Osteocyte (in vitro differentiated cells): ENCODE results near the gene SYNE1. TPM values are rescaled to one million over a fixed set of nuclear protein-coding genes. Genes with fewer than 3 reads are reported as not detected.

ENCODE experiments used
- DNase-seq: peaks from one replicate; pipeline ENCODE4 v3.0.0; 2021; ENCODE audit warnings: mixed read lengths; ENCODE audit not compliant: unreplicated experiment; ENCODE audit errors: extremely low spot score
- H3K27ac Mint-ChIP-seq: one replicate; pipeline ENCODE4 v1.8.0; 2021; ENCODE audit warnings: mild to moderate bottlenecking, mixed read lengths; ENCODE audit not compliant: unreplicated experiment
- H3K27me3 Mint-ChIP-seq: one replicate; pipeline ENCODE4 v1.8.0; 2021; ENCODE audit warnings: mixed read lengths; ENCODE audit not compliant: unreplicated experiment
- H3K36me3 Mint-ChIP-seq: one replicate; pipeline ENCODE4 v1.8.0; 2021; ENCODE audit warnings: mixed read lengths; ENCODE audit not compliant: unreplicated experiment
- H3K4me1 Mint-ChIP-seq: one replicate; pipeline ENCODE4 v1.8.0; 2021; ENCODE audit warnings: mixed read lengths; ENCODE audit not compliant: unreplicated experiment
- H3K4me3 Mint-ChIP-seq: one replicate; pipeline ENCODE4 v1.8.0; 2021; ENCODE audit warnings: mild to moderate bottlenecking, moderate library complexity, mixed read lengths; ENCODE audit not compliant: unreplicated experiment
- H3K9me3 Mint-ChIP-seq: one replicate; pipeline ENCODE4 v1.8.0; 2021; ENCODE audit warnings: mixed read lengths; ENCODE audit not compliant: unreplicated experiment
- CTCF ChIP-seq: fragments of 200-600 bp; sonication (generic); IDR thresholded peaks from 2 replicates; pipeline ENCODE4 v1.5.0; 2021; ENCODE audit warnings: antibody characterized with exemption, mild to moderate bottlenecking, moderate library complexity
- total RNA-seq: library from RNA; stranded (reverse); gene quantifications from 2 replicates; pipeline ENCODE4 v1.2.1, GENCODE V29; 2021

Gene SYNE1
- total RNA-seq, 1 donor from 2014 or later = 130 TPM

GRCh38 chr6:152265651-152266050 is 371.5 kb downstream of the SYNE1 start:
- no peak for DNase-seq
- no peak overlapping the region for H3K4me3 Mint-ChIP-seq
- peaks cover 11% of the 10 kb centered on the region for H3K4me1 Mint-ChIP-seq
- no peak overlapping the region for H3K27ac Mint-ChIP-seq
- H3K27me3 Mint-ChIP-seq = no peaks in the 10 kb centered on the region
- H3K36me3 Mint-ChIP-seq = peaks cover 13% of the 10 kb centered on the region
- H3K9me3 Mint-ChIP-seq = no peaks in the 10 kb centered on the region
- TF ChIP-seq CTCF = no peak

GRCh38 chr6:152263582-152263981 is 373.6 kb downstream of the SYNE1 start:
- no peak overlapping the region for H3K27ac Mint-ChIP-seq
- no peak for TF ChIP-seq CTCF
- DNase-seq = no peak
- H3K4me1 Mint-ChIP-seq = peaks cover 11% of the 10 kb centered on the region
- no peak overlapping the region for H3K4me3 Mint-ChIP-seq
- H3K36me3 Mint-ChIP-seq = peaks cover 26% of the 10 kb centered on the region
- H3K9me3 Mint-ChIP-seq = no peaks in the 10 kb centered on the region
- H3K27me3 Mint-ChIP-seq = no peaks in the 10 kb centered on the region

- H3K9me3 Mint-ChIP-seq = peaks cover 4% of the 10 kb centered on the region
- DNase-seq = no peak
- H3K27me3 Mint-ChIP-seq = no peaks in the 10 kb centered on the region
- no peak for TF ChIP-seq CTCF
- no peak overlapping the region for H3K27ac Mint-ChIP-seq
- peaks cover 38% of the 10 kb centered on the region for H3K36me3 Mint-ChIP-seq
- H3K4me3 Mint-ChIP-seq = no peak overlapping the region
- H3K4me1 Mint-ChIP-seq = peaks cover 4% of the 10 kb centered on the region
These were observed 376.0 kb downstream of the SYNE1 start for GRCh38 chr6:152261179-152261578.

GRCh38 chr6:152259234-152259633 is 377.9 kb downstream of the SYNE1 start:
- no peak overlapping the region for H3K4me3 Mint-ChIP-seq
- peaks cover 4% of the 10 kb centered on the region for H3K9me3 Mint-ChIP-seq
- no peaks in the 10 kb centered on the region for H3K27me3 Mint-ChIP-seq
- peaks cover 47% of the 10 kb centered on the region for H3K36me3 Mint-ChIP-seq
- no peak overlapping the region for H3K27ac Mint-ChIP-seq
- TF ChIP-seq CTCF = no peak
- DNase-seq = no peak
- no peaks in the 10 kb centered on the region for H3K4me1 Mint-ChIP-seq

GRCh38 chr6:152257581-152257980 is 379.6 kb downstream of the SYNE1 start:
- no peak for TF ChIP-seq CTCF
- peaks cover 55% of the 10 kb centered on the region for H3K36me3 Mint-ChIP-seq
- no peak overlapping the region for H3K4me3 Mint-ChIP-seq
- H3K27me3 Mint-ChIP-seq = no peaks in the 10 kb centered on the region
- H3K4me1 Mint-ChIP-seq = no peaks in the 10 kb centered on the region
- H3K27ac Mint-ChIP-seq = no peak overlapping the region
- DNase-seq = no peak
- H3K9me3 Mint-ChIP-seq = peaks cover 4% of the 10 kb centered on the region
